ENCODE measurements around the gene TECR. TPM values are rescaled to one million over a fixed set of nuclear protein-coding genes. Genes with fewer than 3 reads are reported as not detected.

The TECR gene
- total and polyA plus RNA-seq, 2 of the 13 experiments (the other 11 are each of a cell fraction or from before 2014, with no cell fraction given): 54.9 to 121 TPM

DNA sequence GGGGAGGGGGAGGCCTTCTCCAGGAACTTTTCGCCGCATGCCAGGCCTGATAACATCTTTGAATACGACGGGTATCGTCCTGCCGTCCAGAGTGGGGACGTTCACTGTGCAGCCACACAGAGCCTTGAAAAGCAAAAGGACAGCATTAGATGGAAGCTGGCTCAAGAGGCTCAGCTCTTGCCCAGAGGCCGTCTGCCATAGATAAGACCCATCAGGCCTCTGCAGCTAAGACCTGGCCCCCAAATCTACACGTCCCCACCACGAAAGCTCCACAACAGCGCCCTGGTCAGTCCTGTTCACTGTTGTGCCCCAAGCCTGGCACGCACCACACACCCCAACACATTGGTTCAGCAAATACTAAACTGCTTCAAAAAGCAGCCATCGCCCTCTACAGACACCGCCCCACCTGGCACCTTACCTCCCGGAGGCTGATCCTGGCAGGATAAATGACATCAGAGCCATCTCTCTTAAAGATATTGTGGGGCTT lies 13.3 kb upstream of the TECR start (continued):
- TF ChIP-seq IRX3 (CRISPR knock-in tag; IDR thresholded peaks at IDR 0.05; ENCODE audit: borderline replicate concordance, low read depth): no peak
- TF ChIP-seq, protein P1, sequence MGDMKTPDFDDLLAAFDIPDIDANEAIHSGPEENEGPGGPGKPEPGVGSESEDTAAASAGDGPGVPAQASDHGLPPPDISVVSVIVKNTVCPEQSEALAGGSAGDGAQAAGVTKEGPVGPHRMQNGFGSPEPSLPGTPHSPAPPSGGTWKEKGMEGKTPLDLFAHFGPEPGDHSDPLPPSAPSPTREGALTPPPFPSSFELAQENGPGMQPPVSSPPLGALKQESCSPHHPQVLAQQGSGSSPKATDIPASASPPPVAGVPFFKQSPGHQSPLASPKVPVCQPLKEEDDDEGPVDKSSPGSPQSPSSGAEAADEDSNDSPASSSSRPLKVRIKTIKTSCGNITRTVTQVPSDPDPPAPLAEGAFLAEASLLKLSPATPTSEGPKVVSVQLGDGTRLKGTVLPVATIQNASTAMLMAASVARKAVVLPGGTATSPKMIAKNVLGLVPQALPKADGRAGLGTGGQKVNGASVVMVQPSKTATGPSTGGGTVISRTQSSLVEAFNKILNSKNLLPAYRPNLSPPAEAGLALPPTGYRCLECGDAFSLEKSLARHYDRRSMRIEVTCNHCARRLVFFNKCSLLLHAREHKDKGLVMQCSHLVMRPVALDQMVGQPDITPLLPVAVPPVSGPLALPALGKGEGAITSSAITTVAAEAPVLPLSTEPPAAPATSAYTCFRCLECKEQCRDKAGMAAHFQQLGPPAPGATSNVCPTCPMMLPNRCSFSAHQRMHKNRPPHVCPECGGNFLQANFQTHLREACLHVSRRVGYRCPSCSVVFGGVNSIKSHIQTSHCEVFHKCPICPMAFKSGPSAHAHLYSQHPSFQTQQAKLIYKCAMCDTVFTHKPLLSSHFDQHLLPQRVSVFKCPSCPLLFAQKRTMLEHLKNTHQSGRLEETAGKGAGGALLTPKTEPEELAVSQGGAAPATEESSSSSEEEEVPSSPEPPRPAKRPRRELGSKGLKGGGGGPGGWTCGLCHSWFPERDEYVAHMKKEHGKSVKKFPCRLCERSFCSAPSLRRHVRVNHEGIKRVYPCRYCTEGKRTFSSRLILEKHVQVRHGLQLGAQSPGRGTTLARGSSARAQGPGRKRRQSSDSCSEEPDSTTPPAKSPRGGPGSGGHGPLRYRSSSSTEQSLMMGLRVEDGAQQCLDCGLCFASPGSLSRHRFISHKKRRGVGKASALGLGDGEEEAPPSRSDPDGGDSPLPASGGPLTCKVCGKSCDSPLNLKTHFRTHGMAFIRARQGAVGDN (CRISPR knock-in tag; IDR thresholded peaks at IDR 0.05): peak; percentile 39; the same call in 1 of the 2 replicates
- TF ChIP-seq SKI (IDR thresholded peaks at IDR 0.05; ENCODE audit: partially characterized antibody): no peak
- TF ChIP-seq ZSCAN31 (CRISPR knock-in tag; IDR thresholded peaks at IDR 0.05; ENCODE audit: low read depth): no peak
- TF ChIP-seq, protein P2, sequence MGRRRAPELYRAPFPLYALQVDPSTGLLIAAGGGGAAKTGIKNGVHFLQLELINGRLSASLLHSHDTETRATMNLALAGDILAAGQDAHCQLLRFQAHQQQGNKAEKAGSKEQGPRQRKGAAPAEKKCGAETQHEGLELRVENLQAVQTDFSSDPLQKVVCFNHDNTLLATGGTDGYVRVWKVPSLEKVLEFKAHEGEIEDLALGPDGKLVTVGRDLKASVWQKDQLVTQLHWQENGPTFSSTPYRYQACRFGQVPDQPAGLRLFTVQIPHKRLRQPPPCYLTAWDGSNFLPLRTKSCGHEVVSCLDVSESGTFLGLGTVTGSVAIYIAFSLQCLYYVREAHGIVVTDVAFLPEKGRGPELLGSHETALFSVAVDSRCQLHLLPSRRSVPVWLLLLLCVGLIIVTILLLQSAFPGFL (CRISPR knock-in tag; IDR thresholded peaks at IDR 0.05): no peak
- no peak for TF ChIP-seq CHD2 (IDR thresholded peaks at IDR 0.05; ENCODE audit: low read depth, low read length)
- TF ChIP-seq HES4 (CRISPR knock-in tag; IDR thresholded peaks at IDR 0.05; ENCODE audit: borderline replicate concordance): no peak
- TF ChIP-seq, protein P3, sequence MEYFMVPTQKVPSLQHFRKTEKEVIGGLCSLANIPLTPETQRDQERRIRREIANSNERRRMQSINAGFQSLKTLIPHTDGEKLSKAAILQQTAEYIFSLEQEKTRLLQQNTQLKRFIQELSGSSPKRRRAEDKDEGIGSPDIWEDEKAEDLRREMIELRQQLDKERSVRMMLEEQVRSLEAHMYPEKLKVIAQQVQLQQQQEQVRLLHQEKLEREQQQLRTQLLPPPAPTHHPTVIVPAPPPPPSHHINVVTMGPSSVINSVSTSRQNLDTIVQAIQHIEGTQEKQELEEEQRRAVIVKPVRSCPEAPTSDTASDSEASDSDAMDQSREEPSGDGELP (IDR thresholded peaks at IDR 0.05; ENCODE audit: borderline replicate concordance, low read depth): no peak
- TF ChIP-seq, protein P4, sequence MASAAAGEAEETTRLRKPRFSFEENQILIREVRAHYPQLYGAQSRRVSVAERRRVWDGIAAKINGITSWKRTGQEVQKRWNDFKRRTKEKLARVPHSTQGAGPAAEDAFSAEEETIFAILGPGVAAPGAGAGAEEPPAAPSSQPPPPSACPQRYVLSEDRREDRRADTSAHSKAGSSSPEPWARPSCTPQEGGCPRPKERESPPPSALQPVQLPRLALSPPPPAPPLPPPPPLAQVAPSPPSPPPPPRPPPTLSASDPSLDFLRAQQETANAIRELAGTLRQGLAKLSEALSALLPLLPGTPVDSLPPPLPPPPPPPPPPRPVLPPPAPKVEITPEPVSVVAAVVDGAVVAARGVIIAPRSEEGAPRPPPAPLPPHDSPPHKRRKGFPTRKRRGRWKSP (CRISPR knock-in tag; IDR thresholded peaks at IDR 0.05): no peak
- TF ChIP-seq ZFP36L2 (CRISPR knock-in tag; IDR thresholded peaks at IDR 0.05): no peak
- TF ChIP-seq, protein P5, sequence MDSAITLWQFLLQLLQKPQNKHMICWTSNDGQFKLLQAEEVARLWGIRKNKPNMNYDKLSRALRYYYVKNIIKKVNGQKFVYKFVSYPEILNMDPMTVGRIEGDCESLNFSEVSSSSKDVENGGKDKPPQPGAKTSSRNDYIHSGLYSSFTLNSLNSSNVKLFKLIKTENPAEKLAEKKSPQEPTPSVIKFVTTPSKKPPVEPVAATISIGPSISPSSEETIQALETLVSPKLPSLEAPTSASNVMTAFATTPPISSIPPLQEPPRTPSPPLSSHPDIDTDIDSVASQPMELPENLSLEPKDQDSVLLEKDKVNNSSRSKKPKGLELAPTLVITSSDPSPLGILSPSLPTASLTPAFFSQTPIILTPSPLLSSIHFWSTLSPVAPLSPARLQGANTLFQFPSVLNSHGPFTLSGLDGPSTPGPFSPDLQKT (CRISPR knock-in tag; IDR thresholded peaks at IDR 0.05; ENCODE audit: borderline replicate concordance): no peak
- no peak for TF ChIP-seq FOXA1 (IDR thresholded peaks at IDR 0.05)
- no peak for TF ChIP-seq FOXA1 (CRISPR knock-in tag; IDR thresholded peaks at IDR 0.05)
- TF ChIP-seq SNAPC2 (CRISPR knock-in tag; IDR thresholded peaks at IDR 0.05): no peak
- TF ChIP-seq, protein P6, sequence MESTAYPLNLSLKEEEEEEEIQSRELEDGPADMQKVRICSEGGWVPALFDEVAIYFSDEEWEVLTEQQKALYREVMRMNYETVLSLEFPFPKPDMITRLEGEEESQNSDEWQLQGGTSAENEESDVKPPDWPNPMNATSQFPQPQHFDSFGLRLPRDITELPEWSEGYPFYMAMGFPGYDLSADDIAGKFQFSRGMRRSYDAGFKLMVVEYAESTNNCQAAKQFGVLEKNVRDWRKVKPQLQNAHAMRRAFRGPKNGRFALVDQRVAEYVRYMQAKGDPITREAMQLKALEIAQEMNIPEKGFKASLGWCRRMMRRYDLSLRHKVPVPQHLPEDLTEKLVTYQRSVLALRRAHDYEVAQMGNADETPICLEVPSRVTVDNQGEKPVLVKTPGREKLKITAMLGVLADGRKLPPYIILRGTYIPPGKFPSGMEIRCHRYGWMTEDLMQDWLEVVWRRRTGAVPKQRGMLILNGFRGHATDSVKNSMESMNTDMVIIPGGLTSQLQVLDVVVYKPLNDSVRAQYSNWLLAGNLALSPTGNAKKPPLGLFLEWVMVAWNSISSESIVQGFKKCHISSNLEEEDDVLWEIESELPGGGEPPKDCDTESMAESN (CRISPR knock-in tag; conservative IDR thresholded peaks at IDR 0.05): no peak
- peak; percentile 35 for TF ChIP-seq AGO2 (optimal IDR thresholded peaks at IDR 0.05; ENCODE audit: low read depth, low read length)
- no peak for TF ChIP-seq SPEN (CRISPR knock-in tag; IDR thresholded peaks at IDR 0.05; ENCODE audit: low read depth)
- TF ChIP-seq ARNT2 (CRISPR knock-in tag; IDR thresholded peaks at IDR 0.05; ENCODE audit: low read depth): 0 out of 2 replicates have a peak, but pooled peaks have one; percentile 62
- TF ChIP-seq ZFP37 (CRISPR knock-in tag; IDR thresholded peaks at IDR 0.05; ENCODE audit: borderline replicate concordance): no peak
- TF ChIP-seq ZNF562 (CRISPR knock-in tag; IDR thresholded peaks at IDR 0.05; ENCODE audit: borderline replicate concordance): no peak
